Pancreas (tissue), 10 donors: Measurements from ENCODE around the gene AIFM1. TPM values are rescaled to one million over a fixed set of nuclear protein-coding genes. Genes with fewer than 3 reads are reported as not detected.

Experiments used
- ATAC-seq, 4 donors: fragments of 200-7000 bp; cut with Tn5 transposase; one replicate each; pipeline versions ENCODE4 v1.8.0 to v1.9.1; 2020; ENCODE audit warnings: mild to moderate bottlenecking in 4 of 4, moderate library complexity in 4 of 4
- DNase-seq, 6 donors: peaks; one replicate each; pipeline ENCODE4 v3.0.0-alpha.2; 2020
- FAIRE-seq: peaks from 2 replicates; lab custom pipeline; 2012; peaks lifted over from hg19 to GRCh38; lab: Jason Lieb, UNC
- H3K27ac ChIP-seq, 4 donors: fragments of 200-600 bp; sonication (generic); 1 replicate in 3 of 4; 2 replicates in 1 of 4; pipeline versions ENCODE4 v1.5.0 to v1.8.0; 2020
- H3K27me3 ChIP-seq, 4 donors: fragments of 200-600 bp; one replicate each; pipeline ENCODE4 v1.8.0; 2021
- H3K36me3 ChIP-seq, 3 donors: fragments of 200-600 bp; sonication (generic) in 1 of 3; one replicate each; pipeline versions ENCODE4 v1.5.0 to v1.8.0; 2020 to 2021
- H3K4me1 ChIP-seq, 3 donors: fragments of 200-600 bp; one replicate each; pipeline ENCODE4 v1.8.0; 2021
- H3K4me3 ChIP-seq, 4 donors: fragments of 200-600 bp; sonication (generic) in 2 of 4; one replicate each; pipeline versions ENCODE4 v1.5.0 to v1.8.0; 2020 to 2021
- H3K9me3 ChIP-seq, 4 donors: fragments of 200-600 bp; one replicate each; pipeline ENCODE4 v1.8.0; 2021
- WGBS, 2 donors: extraction: QIAGEN DNeasy Blood & Tissue Kit; methylation state at CpG; one replicate each; pipeline ENCODE4 v1.1.7; 2013; 5-methylcytosine and 5-hydroxymethylcytosine counted together
- intact Hi-C, 3 donors: fragments of 100-400 bp; cut with DNase I; formaldehyde crosslinking; loops; one replicate each; pipeline versions ENCODE4 v1.11.1 to v1.14.2; 2022
- polyA plus RNA-seq, 2 donors: library from polyadenylated mRNA; stranded (reverse); fragments of 200-250 nt; gene quantifications; one replicate each; pipeline ENCODE4 v1.2.3, GENCODE V29; 2013
- total RNA-seq, 6 donors: library from RNA; stranded (reverse); fragmentation: NEBNext Ultra II Directional in 4 of 6; extraction: Animal tissue kit (Norgen Biotek cat#: 25700) in 4 of 6; gene quantifications; one replicate each; pipeline versions ENCODE4 v1.2.1 to v1.2.4, GENCODE V29; 2021 to 2023
- TF ChIP-seq, protein P1 (sequence below), 4 donors: fragments of 200-600 bp; sonication (generic) in 3 of 4; IDR thresholded peaks; one replicate each; pipeline versions ENCODE4 v1.5.0 to v1.8.0; 2021; ENCODE audit warnings: antibody characterized with exemption in 4 of 4
- donor health status: healthy with polysubstance abuse.
- donor health status: DM: no; HTN: no; CAD: no; lungs with moderate emphysema.
- donor health status: DM: no; HTN: no; CAD: no.
- donor health status: control.
- donor health status: control.
- donor health status: Bipolar disorder and iron deficiency.
- donor health status: DM: yes; HTN: yes; CAD: no.
- donor health status: DM: no; HTN: no; CAD: no.
- donor health status: DM: no; HTN: no; CAD: no.
- donor health status: DM: yes; HTN: yes; CAD: no.

AIFM1 gene
- total and polyA plus RNA-seq, 8 donors, result 12.1 to 19.7 (median 15.3) TPM

DNA sequence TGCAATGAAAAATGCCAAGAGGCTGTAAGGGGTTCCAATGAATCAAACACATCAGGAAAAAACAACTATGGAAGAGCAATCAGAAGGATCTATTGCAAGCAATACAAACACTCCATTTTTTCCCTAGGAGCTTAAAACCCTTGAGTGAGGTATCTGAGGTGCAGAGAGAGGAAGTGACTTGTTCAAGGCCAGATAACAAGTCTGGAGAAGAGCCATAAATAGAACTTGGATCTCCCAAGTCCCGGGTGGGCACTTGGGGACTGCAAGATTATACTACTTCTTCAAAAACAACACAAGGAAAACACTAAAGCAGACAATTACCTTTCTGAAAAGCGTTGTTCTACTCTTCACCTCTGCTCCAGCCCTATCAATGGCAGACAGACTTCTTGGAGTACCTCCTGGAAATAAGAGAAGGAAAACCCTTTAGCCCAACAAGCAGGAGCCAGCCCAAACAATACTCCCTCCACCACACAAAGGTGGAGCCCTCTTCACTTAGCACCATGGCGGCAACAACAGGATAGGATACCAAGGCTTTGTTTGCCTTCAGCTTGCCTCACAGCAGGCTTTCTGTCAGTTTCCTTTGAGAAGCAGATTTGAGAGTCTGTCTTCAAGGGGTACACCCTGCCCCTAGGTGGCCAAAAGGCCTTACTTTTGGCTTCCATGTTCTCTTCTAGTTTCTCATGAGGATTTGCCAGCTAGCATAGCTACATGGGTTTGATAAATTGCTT, 26.0 kb downstream of the AIFM1 start:
- FAIRE-seq (no peak), ATAC-seq (no peak), DNase-seq (no peak)
- Histone ChIP-seq H3K36me3 (peaks cover 0 to 22% (median 4%) of the 10 kb centered on the region in 3 donors), H3K4me1 (no peaks in the 10 kb centered on the region), H3K4me3 (no peak overlapping the region), H3K27ac (no peak overlapping the region), H3K27me3 (no peaks in the 10 kb centered on the region), H3K9me3 (no peaks in the 10 kb centered on the region)
- WGBS, 2 donors, result 42 to 50% methylated on average over 3 of the region's 3 CpGs
- TF ChIP-seq, protein P1, sequence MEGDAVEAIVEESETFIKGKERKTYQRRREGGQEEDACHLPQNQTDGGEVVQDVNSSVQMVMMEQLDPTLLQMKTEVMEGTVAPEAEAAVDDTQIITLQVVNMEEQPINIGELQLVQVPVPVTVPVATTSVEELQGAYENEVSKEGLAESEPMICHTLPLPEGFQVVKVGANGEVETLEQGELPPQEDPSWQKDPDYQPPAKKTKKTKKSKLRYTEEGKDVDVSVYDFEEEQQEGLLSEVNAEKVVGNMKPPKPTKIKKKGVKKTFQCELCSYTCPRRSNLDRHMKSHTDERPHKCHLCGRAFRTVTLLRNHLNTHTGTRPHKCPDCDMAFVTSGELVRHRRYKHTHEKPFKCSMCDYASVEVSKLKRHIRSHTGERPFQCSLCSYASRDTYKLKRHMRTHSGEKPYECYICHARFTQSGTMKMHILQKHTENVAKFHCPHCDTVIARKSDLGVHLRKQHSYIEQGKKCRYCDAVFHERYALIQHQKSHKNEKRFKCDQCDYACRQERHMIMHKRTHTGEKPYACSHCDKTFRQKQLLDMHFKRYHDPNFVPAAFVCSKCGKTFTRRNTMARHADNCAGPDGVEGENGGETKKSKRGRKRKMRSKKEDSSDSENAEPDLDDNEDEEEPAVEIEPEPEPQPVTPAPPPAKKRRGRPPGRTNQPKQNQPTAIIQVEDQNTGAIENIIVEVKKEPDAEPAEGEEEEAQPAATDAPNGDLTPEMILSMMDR (IDR thresholded peaks at IDR 0.05), result no peak
- intact Hi-C loops, result no loop called here

GRCh38 chrX:130136961-130137360, 28.7 kb downstream of the AIFM1 start:
- WGBS, 2 donors, result 70 to 91% methylated on average over 8 of the region's 8 CpGs
- Histone ChIP-seq H3K36me3 (peaks cover 0 to 22% (median 4%) of the 10 kb centered on the region in 3 donors), H3K9me3 (no peaks in the 10 kb centered on the region), H3K4me1 (no peaks in the 10 kb centered on the region), H3K27me3 (no peaks in the 10 kb centered on the region), H3K4me3 (no peak overlapping the region), H3K27ac (no peak overlapping the region)
- intact Hi-C loops, result no loop called here
- FAIRE-seq (no peak), ATAC-seq (no peak), DNase-seq (no peak)
- TF ChIP-seq, protein P1 (IDR thresholded peaks at IDR 0.05), result no peak

GRCh38 chrX:130136496-130136895, 29.1 kb downstream of the AIFM1 start:
- FAIRE-seq (no peak), ATAC-seq (no peak), DNase-seq (no peak)
- H3K27ac ChIP-seq, result no peak overlapping the region
- H3K9me3 ChIP-seq, result no peaks in the 10 kb centered on the region
- intact Hi-C loops, result no loop called here
- WGBS, 2 donors, result 53 to 57% methylated on average over 5 of the region's 5 CpGs
- H3K27me3 ChIP-seq, result no peaks in the 10 kb centered on the region
- no peaks in the 10 kb centered on the region for H3K4me1 ChIP-seq
- TF ChIP-seq, protein P1 (IDR thresholded peaks at IDR 0.05), result no peak
- H3K4me3 ChIP-seq, result no peak overlapping the region
- peaks cover 0 to 22% (median 4%) of the 10 kb centered on the region in 3 donors for H3K36me3 ChIP-seq

GRCh38 chrX:130130990-130131389, 34.7 kb downstream of the AIFM1 start:
- TF ChIP-seq, protein P1 (IDR thresholded peaks at IDR 0.05), result no peak
- H3K4me3 ChIP-seq, result no peak overlapping the region
- FAIRE-seq (no peak), DNase-seq (no peak), ATAC-seq (no peak)
- no peaks in the 10 kb centered on the region for H3K27me3 ChIP-seq
- no peaks in the 10 kb centered on the region for H3K4me1 ChIP-seq
- H3K9me3 ChIP-seq, result no peaks in the 10 kb centered on the region
- H3K36me3 ChIP-seq, result peaks cover 0 to 9% (median 4%) of the 10 kb centered on the region in 3 donors
- 77 to 94% methylated on average over 5 of the region's 5 CpGs for WGBS, 2 donors
- intact Hi-C loops, result no loop called here
- H3K27ac ChIP-seq, result no peak overlapping the region
